UCSD-AML1 (cell line): ENCODE measurements around the gene ADAMTS7.
"Not testable (repeated sequence)": the region's sequence is repeated elsewhere in the genome, so short reads cannot be mapped to it uniquely, and the experiment has no call there.

Experiments
- DNase-seq: peaks from one replicate; lab custom pipeline; 2025; ENCODE audit not compliant: unreplicated experiment; lab: John Stamatoyannopoulos, UW

Gene ADAMTS7

GRCh38 chr15:78753751-78754535 is 57.3 kb downstream of the ADAMTS7 start:
- not testable (repeated sequence) for DNase-seq

- not testable (repeated sequence) for DNase-seq
These were observed 58.0 kb downstream of the ADAMTS7 start for GRCh38 chr15:78753359-78753659.

- no peak for DNase-seq
These were observed 58.5 kb downstream of the ADAMTS7 start for GRCh38 chr15:78752492-78753358.

- no peak for DNase-seq
These were observed 59.7 kb downstream of the ADAMTS7 start for GRCh38 chr15:78751602-78751979.

GRCh38 chr15:78750974-78751601 is 60.2 kb downstream of the ADAMTS7 start:
- peak; percentile 89 for DNase-seq

- no peak for DNase-seq
These were observed 60.7 kb downstream of the ADAMTS7 start for GRCh38 chr15:78750566-78750965.

GRCh38 chr15:78749831-78750230 is 61.4 kb downstream of the ADAMTS7 start:
- DNase-seq, result no peak

- DNase-seq, result not testable (repeated sequence)
These were observed 63.4 kb downstream of the ADAMTS7 start for GRCh38 chr15:78747877-78748276.

- not testable (repeated sequence) for DNase-seq
These were observed 69.6 kb downstream of the ADAMTS7 start for GRCh38 chr15:78741674-78742073.

GRCh38 chr15:78740904-78741274 is 70.4 kb downstream of the ADAMTS7 start:
- no peak for DNase-seq

- peak; percentile 77 for DNase-seq
These were observed 71.0 kb downstream of the ADAMTS7 start for GRCh38 chr15:78739996-78740903.

GRCh38 chr15:78739206-78739605 is 72.1 kb downstream of the ADAMTS7 start:
- DNase-seq, result no peak

- peak; percentile 73 for DNase-seq
These were observed 73.2 kb downstream of the ADAMTS7 start for GRCh38 chr15:78737931-78738558.

- no peak for DNase-seq
These were observed 74.0 kb downstream of the ADAMTS7 start for GRCh38 chr15:78737187-78737820.

- not testable (repeated sequence) for DNase-seq
These were observed 75.0 kb downstream of the ADAMTS7 start for GRCh38 chr15:78736286-78736685.

GRCh38 chr15:78734451-78735064 is 76.7 kb downstream of the ADAMTS7 start:
- no peak for DNase-seq

- no peak for DNase-seq
These were observed 78.6 kb downstream of the ADAMTS7 start for GRCh38 chr15:78732634-78733033.

- no peak for DNase-seq
These were observed 80.3 kb downstream of the ADAMTS7 start for GRCh38 chr15:78730955-78731354.

GRCh38 chr15:78728427-78728826 is 82.8 kb downstream of the ADAMTS7 start:
- not testable (repeated sequence) for DNase-seq
